ENCODE results near the gene BGLAP. TPM values are rescaled to one million over a fixed set of nuclear protein-coding genes. Genes with fewer than 3 reads are reported as not detected.

Gene BGLAP
- total RNA-seq, 1 experiment from 2014 or later, result 2.4 TPM

DNA sequence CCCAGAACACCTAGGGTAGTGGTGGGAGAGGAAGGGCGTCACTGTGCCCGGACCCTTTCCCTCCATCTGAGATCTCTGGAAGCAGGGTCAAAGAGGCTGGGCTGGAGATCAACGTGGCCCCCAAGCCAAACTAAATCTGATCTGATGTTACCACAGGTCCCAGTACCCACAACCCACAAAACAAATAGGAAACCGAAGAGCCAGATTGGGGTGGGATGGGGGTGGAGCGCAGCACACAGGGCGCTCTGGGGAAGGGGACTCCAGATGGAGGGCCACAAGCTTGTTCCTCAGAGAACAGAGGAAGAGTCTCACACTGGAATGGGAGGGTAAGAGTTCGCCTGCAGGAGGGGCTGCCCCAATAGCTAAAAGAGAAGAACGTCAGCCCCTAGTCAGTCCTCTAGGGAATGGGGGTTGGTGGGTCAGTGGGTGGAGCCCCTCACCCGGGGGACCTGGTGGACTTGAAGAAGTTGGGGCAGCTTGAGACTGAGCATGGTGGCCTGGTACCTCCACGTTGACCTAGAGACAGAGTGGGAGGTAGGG is 4.3 kb downstream of the BGLAP start:
- H3K9me3 ChIP-seq (ENCODE audit: control insufficient read depth, low read depth, low read length), result no peaks in the 10 kb centered on the region
- H3K4ac ChIP-seq (ENCODE audit: low read depth, low read length), result no peak overlapping the region
- no peak overlapping the region for H3T11ph ChIP-seq (ENCODE audit: low read length)
- H4K20me1 ChIP-seq (ENCODE audit: control insufficient read depth, insufficient read depth, insufficient read length), result no peaks in the 10 kb centered on the region
- no CpG with 5 or more reads among the region's 10 CpGs for WGBS (ENCODE audit: extremely low coverage, insufficient read length, low lambda C conversion rate)
- no peak overlapping the region for H2BK12ac ChIP-seq (ENCODE audit: insufficient read length, low read depth, low read length)
- H4K8ac ChIP-seq (replicated peaks; ENCODE audit: insufficient read length, low read depth, low read length), result no peak overlapping the region
- H2BK120ac ChIP-seq (ENCODE audit: low read depth, low read length, poor library complexity, severe bottlenecking), result no peak overlapping the region
- no peak for DNase-seq
- no peak overlapping the region for H2AFZ ChIP-seq (ENCODE audit: low read length)
- Mint-ChIP-seq H3K4me1 (peaks cover 15 to 22% of the 10 kb centered on the region in 2 experiments), H3K36me3 (ENCODE audit: insufficient read depth in 1 of 3, low read depth in 3 of 3) (peaks cover 10 to 32% (median 22%) of the 10 kb centered on the region in 3 experiments; a peak in 6 of 7 replicates), H3K9me3 (no peaks in the 10 kb centered on the region), H3K4me3 (no peak overlapping the region), H3K27me3 (ENCODE audit: low read depth) (peaks cover 4% of the 10 kb centered on the region; the same call in 1 of the 2 replicates), H3K27ac (peak overlapping the region; percentile 61 to 66 (median 65); a peak in 5 of 7 replicates)
- H3K4me2 ChIP-seq (ENCODE audit: insufficient read depth, insufficient read length, low read length), result no peak overlapping the region
- no peak overlapping the region for H2BK15ac ChIP-seq (ENCODE audit: low read depth, low read length)
- no peak overlapping the region for H4K5ac ChIP-seq (ENCODE audit: insufficient read length, low read depth, low read length)
- H3K79me1 ChIP-seq (ENCODE audit: insufficient read depth, low read depth, low read length, poor library complexity, severe bottlenecking), result no peaks in the 10 kb centered on the region
- no peak overlapping the region for H2BK20ac ChIP-seq (ENCODE audit: low read depth, low read length, poor library complexity, severe bottlenecking)
- no peak overlapping the region for H3K9ac ChIP-seq (ENCODE audit: extremely low read depth, insufficient read length, low read length)
- no peak overlapping the region for H3K23ac ChIP-seq (ENCODE audit: insufficient read length, low read depth, low read length)
- no peaks in the 10 kb centered on the region for H3K27me3 ChIP-seq (ENCODE audit: insufficient read depth, low read length)
- no peak overlapping the region for H2BK5ac ChIP-seq (ENCODE audit: insufficient read length, low read length)
- H4K91ac ChIP-seq (ENCODE audit: insufficient read length, low read depth, low read length), result no peak overlapping the region
- H3K23me2 ChIP-seq (ENCODE audit: insufficient read length, low read depth, low read length, poor library complexity, severe bottlenecking), result peaks cover 3% of the 10 kb centered on the region
- H3K18ac ChIP-seq (ENCODE audit: insufficient read length, low read depth, low read length), result no peak overlapping the region
- TF ChIP-seq, protein P1, sequence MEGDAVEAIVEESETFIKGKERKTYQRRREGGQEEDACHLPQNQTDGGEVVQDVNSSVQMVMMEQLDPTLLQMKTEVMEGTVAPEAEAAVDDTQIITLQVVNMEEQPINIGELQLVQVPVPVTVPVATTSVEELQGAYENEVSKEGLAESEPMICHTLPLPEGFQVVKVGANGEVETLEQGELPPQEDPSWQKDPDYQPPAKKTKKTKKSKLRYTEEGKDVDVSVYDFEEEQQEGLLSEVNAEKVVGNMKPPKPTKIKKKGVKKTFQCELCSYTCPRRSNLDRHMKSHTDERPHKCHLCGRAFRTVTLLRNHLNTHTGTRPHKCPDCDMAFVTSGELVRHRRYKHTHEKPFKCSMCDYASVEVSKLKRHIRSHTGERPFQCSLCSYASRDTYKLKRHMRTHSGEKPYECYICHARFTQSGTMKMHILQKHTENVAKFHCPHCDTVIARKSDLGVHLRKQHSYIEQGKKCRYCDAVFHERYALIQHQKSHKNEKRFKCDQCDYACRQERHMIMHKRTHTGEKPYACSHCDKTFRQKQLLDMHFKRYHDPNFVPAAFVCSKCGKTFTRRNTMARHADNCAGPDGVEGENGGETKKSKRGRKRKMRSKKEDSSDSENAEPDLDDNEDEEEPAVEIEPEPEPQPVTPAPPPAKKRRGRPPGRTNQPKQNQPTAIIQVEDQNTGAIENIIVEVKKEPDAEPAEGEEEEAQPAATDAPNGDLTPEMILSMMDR (conservative IDR thresholded peaks at IDR 0.05), result no peak
- no peaks in the 10 kb centered on the region for H3K79me2 ChIP-seq (ENCODE audit: insufficient read depth, low read length)
- H3K4me1 ChIP-seq (ENCODE audit: insufficient read depth, low read length), result peaks cover 2% of the 10 kb centered on the region; the same call in 1 of the 2 replicates
- H3K27ac ChIP-seq (ENCODE audit: insufficient read length, low read depth, low read length), result no peak overlapping the region
- H3K56ac ChIP-seq (ENCODE audit: insufficient read length, low read depth, low read length), result no peak overlapping the region
- no peak overlapping the region for H3K14ac ChIP-seq (ENCODE audit: insufficient read depth, low read length)
- H2AK5ac ChIP-seq (ENCODE audit: insufficient read length, low read length), result no peak overlapping the region

Data from H9 (cell line).